Ovary (tissue), 9 donors: ENCODE results near the gene LMAN1. TPM values are rescaled to one million over a fixed set of nuclear protein-coding genes. Genes with fewer than 3 reads are reported as not detected.

Experiments
- DNase-seq, 5 donors: peaks; one replicate each; pipeline ENCODE4 v3.0.0-alpha.2; 2019 to 2020
- H3K27ac ChIP-seq, 2 donors: fragments of 200-600 bp; one replicate each; pipeline versions ENCODE4 v1.5.1 to v1.8.0; 2019 to 2022
- H3K27me3 ChIP-seq: fragments of 200-600 bp; one replicate; pipeline ENCODE4 v1.8.0; 2022
- H3K36me3 ChIP-seq: fragments of 200-600 bp; sonication (generic); one replicate; pipeline ENCODE4 v1.5.1; 2019
- H3K4me1 ChIP-seq: one replicate; pipeline ENCODE4 v1.8.1; 2013; ENCODE audit warnings: mild to moderate bottlenecking, moderate library complexity; ENCODE audit not compliant: insufficient read depth
- H3K4me3 ChIP-seq: fragments of 200-600 bp; sonication (generic); one replicate; pipeline ENCODE4 v1.5.1; 2017
- H3K9me3 ChIP-seq, 2 donors: fragments of 200-600 bp in 1 of 2; sonication (generic) in 1 of 2; one replicate each; pipeline versions ENCODE4 v1.5.1 to v1.8.1; 2013 to 2019; ENCODE audit warnings: mild to moderate bottlenecking in 1 of 2, moderate library complexity in 1 of 2
- EP300 ChIP-seq: sonication (generic); formaldehyde crosslinking; IDR thresholded peaks from one replicate; pipeline ENCODE4 v1.6.1; 2017; ENCODE audit warnings: antibody characterized with exemption
- POLR2A ChIP-seq: fragments of 450-650 bp; IDR thresholded peaks from one replicate; pipeline ENCODE4 v1.6.1; 2017; ENCODE audit warnings: antibody characterized with exemption, mild to moderate bottlenecking, moderate library complexity
- WGBS, 3 donors: extraction: QIAGEN DNeasy Blood & Tissue Kit in 1 of 3; methylation state at CpG; one replicate each; pipeline versions ENCODE4 v1.1.5 to v1.1.7; 2013 to 2017; 5-methylcytosine and 5-hydroxymethylcytosine counted together
- intact Hi-C, 4 donors: fragments of 100-400 bp; cut with DNase I; formaldehyde crosslinking; loops; one replicate each; pipeline versions ENCODE4 v1.11.0 to v1.15.1; 2022 to 2023
- polyA plus RNA-seq, 2 donors: library from polyadenylated mRNA; stranded (reverse); fragments of 200-250 nt in 1 of 2; fragments of 350-450 nt in 1 of 2; fragmentation: Illumina TruSeq in 1 of 2; extraction: RNeasy Lipid Tissue Mini Kit (QIAGEN cat#74804) in 1 of 2; gene quantifications; one replicate each; pipeline ENCODE4 v1.2.3, GENCODE V29; 2013 to 2014
- total RNA-seq, 7 donors: library from RNA; depleted of rRNA in 2 of 7; stranded (reverse); fragments of >200 nt in 2 of 7; fragmentation: NEBNext Ultra II Directional in 3 of 7; extraction: Animal tissue kit (Norgen Biotek cat#: 25700) in 3 of 7; gene quantifications; one replicate each; pipeline versions ENCODE4 v1.1.0 to v1.2.4, GENCODE V29; 2016 to 2023
- TF ChIP-seq, protein P1 (sequence below), 3 donors: fragments of 450-650 bp in 2 of 3; fragments of 200-600 bp in 1 of 3; IDR thresholded peaks; one replicate each; pipeline versions ENCODE4 v1.5.1 to v1.8.0; 2016 to 2022; ENCODE audit warnings: antibody characterized with exemption in 3 of 3, mild to moderate bottlenecking in 1 of 3
- donor health status: DM: no; HTN: no; CAD: no; lungs with moderate emphysema.
- donor health status: DM: no; HTN: no; CAD: no.
- donor health status: Bipolar disorder and iron deficiency.
- donor health status: DM: yes; HTN: yes; CAD: no.
- donor health status: DM: no; HTN: no; CAD: no.
- donor health status: DM: yes; HTN: yes; CAD: no.

The LMAN1 gene
- total and polyA plus RNA-seq, 9 donors, result 26.8 to 97.8 (median 66.3) TPM

DNA sequence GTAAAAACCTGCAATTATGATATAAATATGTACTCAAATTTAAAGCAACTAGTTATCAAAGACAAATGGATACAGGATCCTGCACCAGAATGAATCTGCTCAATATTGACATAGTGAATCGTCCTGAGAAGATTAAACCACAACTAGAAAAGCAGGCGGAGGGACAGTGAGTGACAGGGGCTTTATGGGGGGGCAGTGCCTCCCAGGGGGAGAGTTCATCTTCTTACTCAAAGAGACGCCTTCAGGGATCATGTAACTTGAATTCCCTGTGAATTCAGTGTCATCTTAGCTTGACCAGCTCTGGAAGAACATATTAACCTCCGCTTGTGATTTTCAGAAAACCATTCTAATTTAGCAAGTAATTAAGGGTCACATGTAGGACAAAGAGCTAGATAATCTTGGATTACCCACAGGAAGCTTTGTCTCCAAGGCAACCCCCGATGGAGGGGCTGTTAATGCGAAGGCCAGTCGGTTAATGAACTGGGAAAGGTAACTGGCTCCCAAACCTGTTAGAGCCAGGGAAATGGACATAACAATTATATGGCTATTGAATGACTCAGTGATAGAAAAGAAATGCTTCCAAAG, 17.4 kb upstream of the LMAN1 start:
- Histone ChIP-seq H3K27ac (no peak overlapping the region), H3K36me3 (no peaks in the 10 kb centered on the region), H3K4me3 (no peak overlapping the region), H3K27me3 (no peaks in the 10 kb centered on the region), H3K9me3 (no peaks in the 10 kb centered on the region), H3K4me1 (no peaks in the 10 kb centered on the region)
- DNase-seq, result no peak
- 64 to 79% (median 78%) methylated on average over 7 of the region's 7 CpGs for WGBS, 3 donors
- intact Hi-C loops, result no loop called here
- TF ChIP-seq EP300, result no peak
- no peak for TF ChIP-seq POLR2A
- TF ChIP-seq, protein P1, sequence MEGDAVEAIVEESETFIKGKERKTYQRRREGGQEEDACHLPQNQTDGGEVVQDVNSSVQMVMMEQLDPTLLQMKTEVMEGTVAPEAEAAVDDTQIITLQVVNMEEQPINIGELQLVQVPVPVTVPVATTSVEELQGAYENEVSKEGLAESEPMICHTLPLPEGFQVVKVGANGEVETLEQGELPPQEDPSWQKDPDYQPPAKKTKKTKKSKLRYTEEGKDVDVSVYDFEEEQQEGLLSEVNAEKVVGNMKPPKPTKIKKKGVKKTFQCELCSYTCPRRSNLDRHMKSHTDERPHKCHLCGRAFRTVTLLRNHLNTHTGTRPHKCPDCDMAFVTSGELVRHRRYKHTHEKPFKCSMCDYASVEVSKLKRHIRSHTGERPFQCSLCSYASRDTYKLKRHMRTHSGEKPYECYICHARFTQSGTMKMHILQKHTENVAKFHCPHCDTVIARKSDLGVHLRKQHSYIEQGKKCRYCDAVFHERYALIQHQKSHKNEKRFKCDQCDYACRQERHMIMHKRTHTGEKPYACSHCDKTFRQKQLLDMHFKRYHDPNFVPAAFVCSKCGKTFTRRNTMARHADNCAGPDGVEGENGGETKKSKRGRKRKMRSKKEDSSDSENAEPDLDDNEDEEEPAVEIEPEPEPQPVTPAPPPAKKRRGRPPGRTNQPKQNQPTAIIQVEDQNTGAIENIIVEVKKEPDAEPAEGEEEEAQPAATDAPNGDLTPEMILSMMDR (IDR thresholded peaks at IDR 0.05), result no peak

DNA sequence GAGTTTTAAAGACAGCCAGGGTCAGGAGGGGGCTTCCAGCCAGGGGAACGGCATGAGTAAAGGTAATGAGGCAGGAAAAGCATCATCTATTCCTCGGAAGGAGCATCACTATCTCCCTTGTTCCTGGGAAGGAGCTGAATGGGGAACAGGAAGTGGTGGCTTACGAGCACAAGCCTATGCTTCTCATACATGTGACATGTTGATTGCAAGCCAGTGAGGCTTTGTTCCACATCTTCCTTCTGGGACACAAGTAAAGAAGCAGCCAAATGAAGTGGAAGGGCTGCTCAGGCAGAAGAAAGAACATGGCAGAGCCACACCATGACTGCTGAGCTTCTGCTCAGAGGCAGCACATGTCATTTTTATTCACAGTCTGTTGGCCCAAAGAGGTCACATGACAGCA, 15.1 kb upstream of the LMAN1 start:
- no peaks in the 10 kb centered on the region for H3K36me3 ChIP-seq
- no peak for DNase-seq
- intact Hi-C loops, result no loop called here
- no peak overlapping the region for H3K4me3 ChIP-seq
- no peaks in the 10 kb centered on the region for H3K9me3 ChIP-seq
- H3K27ac ChIP-seq, result no peak overlapping the region
- TF ChIP-seq POLR2A, result no peak
- TF ChIP-seq, protein P1 (IDR thresholded peaks at IDR 0.05), result no peak
- no peak for TF ChIP-seq EP300
- no peaks in the 10 kb centered on the region for H3K27me3 ChIP-seq
- 71 to 83% (median 81%) methylated on average over 3 of the region's 3 CpGs for WGBS, 3 donors
- H3K4me1 ChIP-seq, result no peaks in the 10 kb centered on the region

DNA sequence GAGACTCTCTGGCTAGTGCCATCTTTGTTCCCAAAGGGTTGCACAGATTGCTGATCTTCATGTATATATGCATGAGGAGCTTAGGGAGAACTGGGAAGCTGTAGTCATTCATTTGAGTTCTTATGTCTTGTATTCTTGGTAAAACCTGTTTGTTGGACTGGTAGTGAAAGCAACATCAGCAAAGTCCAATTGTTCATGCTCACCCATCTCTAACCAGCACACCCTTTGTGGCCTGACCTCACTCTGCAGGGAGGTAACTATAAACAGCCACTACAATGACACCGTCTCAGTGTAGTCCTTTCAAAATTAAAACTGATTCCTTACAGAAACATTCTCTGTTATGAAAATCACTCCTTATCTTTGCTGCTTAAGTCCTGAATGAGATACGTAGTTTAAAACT, 13.9 kb upstream of the LMAN1 start:
- intact Hi-C loops, result no loop called here
- DNase-seq, result no peak
- Histone ChIP-seq H3K36me3 (no peaks in the 10 kb centered on the region), H3K9me3 (no peaks in the 10 kb centered on the region), H3K27me3 (no peaks in the 10 kb centered on the region), H3K4me3 (no peak overlapping the region), H3K27ac (no peak overlapping the region), H3K4me1 (no peaks in the 10 kb centered on the region)
- TF ChIP-seq EP300, result no peak
- no peak for TF ChIP-seq POLR2A
- TF ChIP-seq, protein P1 (IDR thresholded peaks at IDR 0.05), result no peak
- WGBS, 3 donors, result 78 to 86% (median 84%) methylated on average over 2 of the region's 2 CpGs

DNA sequence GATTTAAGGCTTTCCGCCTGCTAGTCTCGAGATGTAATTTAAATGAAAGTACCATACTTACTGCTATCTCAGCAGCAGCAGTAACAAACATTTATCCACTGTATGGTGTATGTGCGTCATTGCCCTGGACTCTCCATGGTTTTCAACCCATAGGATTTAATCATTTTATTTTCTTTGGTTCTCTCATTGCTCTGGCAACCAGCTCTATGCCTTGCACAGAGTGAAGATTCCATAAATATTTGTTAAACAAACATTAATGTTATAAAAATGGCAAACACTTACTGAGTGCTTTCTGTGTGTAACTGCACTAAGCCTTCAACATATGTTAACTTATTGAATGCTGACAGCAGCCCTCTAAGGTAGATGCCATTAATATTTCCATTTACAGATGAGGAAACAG, 1.3 kb upstream of the LMAN1 start:
- Histone ChIP-seq H3K4me1 (no peaks in the 10 kb centered on the region), H3K27ac (no peak overlapping the region), H3K4me3 (no peak overlapping the region), H3K36me3 (no peaks in the 10 kb centered on the region), H3K9me3 (no peaks in the 10 kb centered on the region), H3K27me3 (no peaks in the 10 kb centered on the region)
- intact Hi-C loops, result no loop called here
- DNase-seq, result no peak
- 90 to 95% (median 92%) methylated on average over 3 of the region's 3 CpGs for WGBS, 3 donors
- TF ChIP-seq, protein P1 (IDR thresholded peaks at IDR 0.05), result no peak
- TF ChIP-seq EP300, result no peak
- TF ChIP-seq POLR2A, result no peak
